ENCODE measurements around the gene CLEC2D. TPM values are rescaled to one million over a fixed set of nuclear protein-coding genes. Genes with fewer than 3 reads are reported as not detected.
"Not testable (repeated sequence)": the region's sequence is repeated elsewhere in the genome, so short reads cannot be mapped to it uniquely, and the experiment has no call there.

Gene CLEC2D
- total RNA-seq, 1 donor from 2014 or later = 0.64 TPM

GRCh38 chr12:9651265-9651729 is 18.2 kb upstream of the CLEC2D start:
- DNase-seq (ENCODE audit: low read depth in 2 of 2) = peak in 1 of 2 donors; percentile 68

- DNase-seq (ENCODE audit: low read depth in 2 of 2) = no peak
Observed at GRCh38 chr12:9660046-9660445, 9.5 kb upstream of the CLEC2D start.

GRCh38 chr12:9661720-9662119 is 7.8 kb upstream of the CLEC2D start:
- DNase-seq (ENCODE audit: low read depth in 2 of 2) = no peak

GRCh38 chr12:9662488-9662887 is 7.0 kb upstream of the CLEC2D start:
- DNase-seq (ENCODE audit: low read depth in 2 of 2) = no peak

GRCh38 chr12:9667403-9668160 is 1.9 kb upstream of the CLEC2D start:
- no peak for DNase-seq (ENCODE audit: low read depth in 2 of 2)

- no peak for DNase-seq (ENCODE audit: low read depth in 2 of 2)
Observed at GRCh38 chr12:9668161-9669018, 1.1 kb upstream of the CLEC2D start.

- DNase-seq (ENCODE audit: low read depth in 2 of 2) = no peak
Observed at GRCh38 chr12:9669019-9669326, 540 bp upstream of the CLEC2D start.

GRCh38 chr12:9672340-9672739 is 2.8 kb downstream of the CLEC2D start:
- DNase-seq (ENCODE audit: low read depth in 2 of 2) = not testable (repeated sequence)

- peak; percentile 28 to 91 for DNase-seq (ENCODE audit: low read depth in 2 of 2)
Observed at GRCh38 chr12:9673404-9674225, 4.1 kb downstream of the CLEC2D start.

GRCh38 chr12:9674226-9674590 is 4.7 kb downstream of the CLEC2D start:
- DNase-seq (ENCODE audit: low read depth in 2 of 2) = no peak

GRCh38 chr12:9682508-9682907 is 13.0 kb downstream of the CLEC2D start:
- not testable (repeated sequence) for DNase-seq (ENCODE audit: low read depth in 2 of 2)

GRCh38 chr12:9682949-9683348 is 13.4 kb downstream of the CLEC2D start:
- not testable (repeated sequence) for DNase-seq (ENCODE audit: low read depth in 2 of 2)

GRCh38 chr12:9685366-9685765 is 15.9 kb downstream of the CLEC2D start:
- DNase-seq (ENCODE audit: low read depth in 2 of 2) = not testable (repeated sequence)

- DNase-seq (ENCODE audit: low read depth in 2 of 2) = no peak
Observed at GRCh38 chr12:9685915-9686314, 16.4 kb downstream of the CLEC2D start.

- no peak for DNase-seq (ENCODE audit: low read depth in 2 of 2)
Observed at GRCh38 chr12:9687228-9687627, 17.7 kb downstream of the CLEC2D start.

GRCh38 chr12:9692909-9693308 is 23.4 kb downstream of the CLEC2D start:
- no peak for DNase-seq (ENCODE audit: low read depth in 2 of 2)

- DNase-seq (ENCODE audit: low read depth in 2 of 2) = no peak
Observed at GRCh38 chr12:9694241-9694640, 24.7 kb downstream of the CLEC2D start.

GRCh38 chr12:9695150-9695549 is 25.6 kb downstream of the CLEC2D start:
- DNase-seq (ENCODE audit: low read depth in 2 of 2) = not testable (repeated sequence)

- not testable (repeated sequence) for DNase-seq (ENCODE audit: low read depth in 2 of 2)
Observed at GRCh38 chr12:9695661-9696060, 26.1 kb downstream of the CLEC2D start.

- no peak for DNase-seq (ENCODE audit: low read depth in 2 of 2)
Observed at GRCh38 chr12:9697619-9698018, 28.1 kb downstream of the CLEC2D start.

GRCh38 chr12:9698681-9699080 is 29.2 kb downstream of the CLEC2D start:
- DNase-seq (ENCODE audit: low read depth in 2 of 2) = no peak

All from dermis microvascular lymphatic vessel endothelial cell (primary cell).